A549 treated with dexamethasone at 1 μM for 4 hours (cell line): ENCODE results near the gene TPRN. TPM values are rescaled to one million over a fixed set of nuclear protein-coding genes. Genes with fewer than 3 reads are reported as not detected.

ENCODE experiments used
- total RNA-seq: library from RNA; stranded (reverse); fragments of 200-300 nt; extraction: Qiagen RNA extraction; gene quantifications from 5 replicates; pipeline ENCODE4 v1.2.3, GENCODE V29; 2022

TPRN gene, protein sequence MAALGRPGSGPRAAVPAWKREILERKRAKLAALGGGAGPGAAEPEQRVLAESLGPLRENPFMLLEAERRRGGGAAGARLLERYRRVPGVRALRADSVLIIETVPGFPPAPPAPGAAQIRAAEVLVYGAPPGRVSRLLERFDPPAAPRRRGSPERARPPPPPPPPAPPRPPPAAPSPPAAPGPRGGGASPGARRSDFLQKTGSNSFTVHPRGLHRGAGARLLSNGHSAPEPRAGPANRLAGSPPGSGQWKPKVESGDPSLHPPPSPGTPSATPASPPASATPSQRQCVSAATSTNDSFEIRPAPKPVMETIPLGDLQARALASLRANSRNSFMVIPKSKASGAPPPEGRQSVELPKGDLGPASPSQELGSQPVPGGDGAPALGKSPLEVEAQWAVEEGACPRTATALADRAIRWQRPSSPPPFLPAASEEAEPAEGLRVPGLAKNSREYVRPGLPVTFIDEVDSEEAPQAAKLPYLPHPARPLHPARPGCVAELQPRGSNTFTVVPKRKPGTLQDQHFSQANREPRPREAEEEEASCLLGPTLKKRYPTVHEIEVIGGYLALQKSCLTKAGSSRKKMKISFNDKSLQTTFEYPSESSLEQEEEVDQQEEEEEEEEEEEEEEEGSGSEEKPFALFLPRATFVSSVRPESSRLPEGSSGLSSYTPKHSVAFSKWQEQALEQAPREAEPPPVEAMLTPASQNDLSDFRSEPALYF
- total RNA-seq, result 6.4 to 11.2 TPM (median 10.5 TPM) in 5 replicates

DNA sequence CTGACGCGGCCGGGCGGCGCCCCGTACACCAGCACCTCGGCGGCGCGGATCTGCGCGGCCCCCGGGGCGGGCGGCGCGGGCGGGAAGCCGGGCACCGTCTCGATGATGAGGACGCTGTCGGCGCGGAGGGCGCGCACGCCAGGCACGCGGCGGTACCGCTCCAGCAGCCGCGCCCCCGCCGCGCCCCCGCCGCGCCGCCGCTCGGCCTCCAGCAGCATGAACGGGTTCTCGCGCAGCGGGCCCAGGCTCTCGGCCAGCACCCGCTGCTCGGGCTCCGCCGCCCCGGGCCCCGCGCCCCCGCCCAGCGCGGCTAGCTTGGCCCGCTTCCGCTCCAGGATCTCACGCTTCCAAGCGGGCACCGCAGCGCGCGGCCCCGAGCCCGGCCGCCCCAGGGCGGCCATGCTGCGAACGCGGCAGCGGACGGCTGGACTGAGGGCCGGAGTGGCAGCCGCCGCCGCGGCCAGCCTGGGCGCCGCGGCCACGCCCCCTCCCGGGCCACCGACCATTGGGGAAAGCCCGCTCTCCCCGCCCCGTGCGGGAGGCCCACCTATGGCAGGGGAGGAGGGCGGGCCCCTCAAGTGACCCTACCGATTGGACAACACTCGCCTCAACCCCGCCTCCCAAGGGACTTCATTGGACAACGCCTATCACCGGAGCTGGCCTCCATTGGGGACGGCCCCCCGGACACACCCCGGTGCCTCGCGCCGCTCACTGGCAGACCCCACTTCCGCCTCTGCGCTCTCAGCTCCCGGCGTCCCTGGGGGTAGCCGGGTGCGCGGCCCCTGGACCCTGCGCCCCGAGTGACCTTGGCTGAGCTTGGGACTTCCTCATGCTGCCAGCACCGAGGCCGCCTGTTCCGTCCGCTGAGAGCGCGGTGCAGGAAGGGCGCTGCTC lies at the start of gene TPRN:
Gene TPRN (minus strand): TSS at position 431 of the 894 bp plus-strand sequence. CDS start 30 bp downstream, at position 401.

DNA sequence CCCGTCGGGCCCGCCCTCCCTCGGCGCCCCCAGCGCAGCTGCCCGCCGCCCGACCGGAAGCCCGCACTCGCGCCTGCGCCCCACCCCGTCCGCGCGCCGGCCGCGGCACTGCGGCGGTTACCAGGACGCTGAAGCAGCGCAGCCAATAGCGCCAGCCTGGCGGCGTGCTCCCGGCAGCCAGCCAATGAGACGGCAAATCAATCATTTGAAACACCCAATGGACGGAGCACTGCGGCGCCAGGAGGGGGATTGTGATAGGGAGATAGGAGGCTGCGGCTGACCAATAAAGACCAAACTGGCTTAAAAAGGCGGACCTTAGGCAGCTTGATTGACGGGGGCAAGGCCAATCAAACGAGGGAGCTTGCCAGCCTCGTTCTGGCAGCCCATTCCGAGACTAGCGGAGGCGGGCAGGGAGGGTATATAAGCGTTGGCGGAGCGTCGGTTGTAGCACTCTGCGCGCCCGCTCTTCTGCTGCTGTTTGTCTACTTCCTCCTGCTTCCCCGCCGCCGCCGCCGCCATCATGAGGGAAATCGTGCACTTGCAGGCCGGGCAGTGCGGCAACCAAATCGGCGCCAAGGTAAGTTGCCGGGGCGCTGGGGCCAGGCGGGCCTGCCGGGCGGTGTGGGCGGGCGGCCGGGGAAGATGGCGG lies 40.4 kb upstream of the TPRN start, which contains the start of gene TUBB4B:
Gene TUBB4B (plus strand): TSS at position 447 of the 649 bp plus-strand sequence. CDS start 74 bp downstream, at position 521.

DNA sequence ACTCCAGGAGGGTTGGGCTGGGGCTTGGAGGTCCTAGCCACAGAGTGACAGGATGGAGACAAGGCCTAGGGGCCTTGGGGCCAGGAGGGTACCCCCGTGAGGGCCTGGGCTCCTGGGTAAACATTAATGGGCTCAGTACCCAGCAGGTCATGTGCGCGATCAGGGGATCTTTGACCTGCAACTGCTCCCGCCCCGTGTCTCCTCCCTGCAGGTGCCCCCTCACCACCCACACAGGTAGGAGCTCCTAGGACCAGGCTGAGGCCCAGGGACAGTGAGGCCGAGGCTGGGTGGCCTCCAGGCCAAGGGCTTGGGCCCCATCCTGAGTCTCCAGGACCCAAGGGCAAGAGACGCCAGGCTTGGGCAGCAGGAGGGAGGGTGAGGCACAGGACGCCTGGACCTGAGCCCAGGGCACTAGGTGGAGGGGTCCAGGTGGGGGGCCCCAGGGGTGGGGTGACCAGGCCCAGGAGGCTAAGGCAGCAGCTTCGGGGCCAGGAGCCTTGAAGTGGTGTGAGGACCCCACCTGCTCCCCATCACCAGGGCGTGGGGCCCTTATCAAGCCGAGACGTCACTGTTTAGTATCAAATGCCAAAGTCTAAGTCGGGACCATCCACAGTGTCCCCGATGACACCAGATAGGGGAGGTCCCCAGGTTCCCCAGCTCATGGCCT lies 30.3 kb upstream of the TPRN start, which contains the start of gene SLC34A3:
Gene SLC34A3 (plus strand): TSS at position 197 of the 667 bp plus-strand sequence. CDS start 802 bp downstream, outside the sequence.

DNA sequence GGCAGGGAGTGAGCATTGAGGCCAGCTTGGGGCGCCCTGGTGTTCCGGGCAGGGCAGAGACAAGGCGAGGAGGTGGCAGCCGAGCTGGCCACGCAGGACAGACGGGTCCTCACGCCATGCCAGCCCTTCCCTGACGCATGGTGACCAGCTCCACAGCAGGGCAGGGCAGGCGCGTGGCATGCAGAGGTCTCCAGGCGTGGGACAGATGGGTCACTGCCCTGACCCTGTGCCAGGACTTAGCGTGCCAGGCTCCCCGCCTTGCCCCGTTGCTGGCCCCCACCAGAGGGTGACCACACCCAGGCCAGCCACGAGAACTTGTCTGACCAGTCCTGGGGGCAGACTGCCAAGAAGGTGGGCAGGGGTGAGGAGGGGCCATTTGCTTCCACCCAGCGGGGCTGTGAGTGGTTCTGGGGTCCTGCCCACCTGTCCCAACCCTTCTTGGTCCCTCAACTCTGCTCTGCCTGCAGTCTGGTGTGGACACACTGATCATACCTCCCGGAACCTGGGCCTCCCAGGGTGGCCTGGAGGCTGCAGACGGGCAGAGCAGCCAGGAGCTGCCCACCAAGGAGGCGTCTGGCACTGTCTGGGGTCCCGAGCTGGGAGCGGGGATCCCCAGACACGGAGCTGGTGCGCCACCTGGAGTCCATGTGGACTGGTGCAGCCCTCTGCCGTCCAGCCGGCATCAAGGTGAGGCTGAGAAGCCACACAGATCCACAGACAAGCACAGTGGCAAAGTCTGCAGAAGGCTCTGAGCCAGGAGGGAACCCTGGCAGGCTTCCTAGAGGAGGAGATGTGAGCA lies 26.7 kb upstream of the TPRN start, which contains the start of gene RNF224:
Gene RNF224 (plus strand): TSS at position 449 of the 799 bp plus-strand sequence. CDS start 834 bp downstream, outside the sequence.

DNA sequence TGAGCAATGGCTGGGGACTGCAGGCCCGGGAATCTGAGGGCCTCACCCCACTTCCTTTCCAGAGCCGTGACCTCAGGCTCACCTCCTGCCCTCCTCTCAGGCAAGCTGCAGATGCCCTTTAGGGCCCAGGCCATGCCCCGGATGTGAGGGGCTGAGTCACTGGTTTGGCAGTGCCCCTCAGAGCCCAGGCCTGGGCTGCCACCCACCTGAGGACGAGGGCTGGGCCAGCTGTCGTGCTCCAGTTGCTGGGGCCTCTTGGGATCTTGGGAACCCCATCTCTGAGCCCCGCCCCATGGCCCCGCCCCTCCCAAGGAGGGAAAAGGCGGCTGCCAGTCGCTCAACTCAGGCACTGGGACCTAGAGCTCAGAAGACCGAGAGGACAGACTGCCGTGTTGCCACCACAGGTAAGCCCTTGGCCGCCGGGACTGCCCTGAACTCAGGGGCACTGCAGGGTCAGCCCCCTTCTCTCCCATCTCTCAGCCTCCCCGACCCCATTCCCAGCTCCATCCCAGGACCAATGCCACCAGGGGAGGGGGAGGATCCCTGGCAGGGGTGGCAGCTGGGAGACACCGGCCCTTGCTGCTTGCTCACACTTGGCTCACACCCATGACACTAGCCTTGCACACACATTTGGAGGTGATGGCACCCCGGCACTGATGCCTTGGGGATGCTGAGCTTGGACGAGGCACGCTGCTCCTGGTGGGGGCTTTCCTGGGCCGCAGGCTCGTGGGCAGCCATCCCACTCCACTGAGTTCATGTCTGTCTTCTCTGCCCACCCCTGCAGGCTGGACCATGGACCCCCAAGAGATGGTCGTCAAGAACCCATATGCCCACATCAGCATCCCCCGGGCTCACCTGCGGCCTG lies 24.5 kb upstream of the TPRN start, which contains the start of gene CYSRT1:
Gene CYSRT1 (plus strand): TSS at position 345 of the 865 bp plus-strand sequence. CDS start 448 bp downstream, at position 793.

DNA sequence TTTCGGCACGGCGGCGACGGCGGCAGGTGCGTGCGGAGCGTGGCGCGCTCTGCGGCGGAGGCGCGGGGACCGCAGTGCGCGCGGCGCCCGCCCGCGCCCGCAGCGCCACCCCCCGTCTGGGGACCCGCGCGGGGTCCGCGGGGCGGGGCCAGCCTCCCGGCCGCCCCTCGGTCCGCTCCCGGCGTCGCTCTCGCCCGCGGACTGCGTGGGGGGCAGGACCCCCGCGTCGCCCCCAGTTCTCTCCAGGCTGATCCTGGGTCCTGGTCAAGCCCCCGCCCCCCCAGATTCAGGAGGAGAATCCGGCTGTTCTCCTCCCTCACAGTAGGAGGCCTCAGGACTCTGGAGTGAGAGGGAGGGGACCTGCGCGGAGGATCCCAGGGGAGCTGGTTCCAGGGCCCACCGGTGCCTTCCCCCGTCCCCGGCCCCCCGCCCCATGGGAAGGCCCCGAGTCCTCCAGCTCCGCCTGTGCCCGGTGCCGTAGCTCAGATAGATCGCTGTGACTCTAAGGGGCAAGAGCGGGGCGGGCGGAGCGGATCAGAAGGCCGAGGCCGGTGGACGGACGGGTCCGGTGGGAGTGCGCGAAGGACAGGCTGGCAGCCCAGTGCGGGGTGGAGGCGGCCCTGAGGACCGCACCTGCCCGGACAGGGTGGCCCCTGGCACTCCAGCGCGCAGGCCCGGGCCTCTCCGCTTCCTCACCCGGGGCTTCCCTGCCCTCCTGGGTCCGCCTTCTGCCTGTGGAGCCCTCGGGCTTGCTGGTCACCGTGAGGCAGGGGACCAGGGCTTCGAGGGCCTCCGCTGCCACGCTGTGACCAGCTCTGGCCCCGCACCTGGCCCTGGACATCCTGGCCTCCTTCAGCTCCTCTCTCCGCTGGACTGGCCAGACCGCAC lies 21.9 kb upstream of the TPRN start, which contains the start of gene RNF208:
Gene RNF208 (minus strand): TSS at position 51 of the 888 bp plus-strand sequence. CDS start 1,028 bp downstream, outside the sequence.

DNA sequence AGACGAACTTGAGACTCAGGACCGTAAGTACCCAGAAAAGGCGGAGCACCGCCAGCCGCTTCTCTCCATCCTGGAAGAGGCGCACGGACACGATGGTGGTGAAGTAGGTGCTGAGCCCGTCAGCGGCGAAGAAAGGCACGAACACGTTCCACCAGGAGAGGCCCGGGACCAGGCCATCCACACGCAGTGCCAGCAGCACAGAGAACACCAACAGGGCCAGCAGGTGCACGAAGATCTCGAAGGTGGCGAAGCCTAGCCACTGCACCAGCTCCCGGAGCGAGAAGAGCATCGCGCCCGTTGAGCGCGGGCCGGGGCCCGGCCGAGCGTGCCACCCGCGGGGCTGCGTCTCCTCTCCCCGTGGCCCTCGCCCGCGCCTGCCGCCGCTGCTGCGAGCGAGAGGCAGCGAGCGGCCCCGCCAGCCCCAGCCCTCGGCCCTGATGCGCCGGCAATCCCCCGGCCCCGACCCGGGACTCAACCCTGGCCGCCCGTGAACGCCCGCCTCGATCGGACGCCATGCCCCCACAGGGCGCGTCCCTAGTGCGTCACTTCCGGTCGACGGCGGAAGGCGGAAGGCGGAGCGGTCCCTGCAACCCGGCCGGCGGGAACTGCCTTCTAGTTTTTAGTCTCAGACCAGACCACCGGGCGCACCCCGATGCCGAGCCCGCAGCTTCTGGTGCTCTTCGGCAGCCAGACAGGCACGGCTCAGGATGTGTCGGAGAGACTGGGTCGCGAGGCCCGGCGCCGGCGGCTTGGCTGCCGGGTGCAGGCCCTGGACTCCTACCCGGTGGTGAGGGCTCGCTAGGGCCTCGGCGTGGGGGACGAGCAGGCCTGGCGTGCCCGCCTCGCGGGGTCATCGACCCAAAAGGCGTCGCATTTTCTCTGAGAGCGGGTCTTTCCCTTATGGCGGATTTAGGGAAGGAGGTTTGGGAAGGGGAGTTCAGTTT lies 4.9 kb upstream of the TPRN start, which contains the start of the genes NDOR1 and TMEM203:
Gene NDOR1 (plus strand): TSS at position 575 of the 944 bp plus-strand sequence. CDS start 78 bp downstream, at position 653.
Gene TMEM203 (minus strand): TSS at position 523 of the 944 bp plus-strand sequence. CDS start 234 bp downstream, at position 289.

DNA sequence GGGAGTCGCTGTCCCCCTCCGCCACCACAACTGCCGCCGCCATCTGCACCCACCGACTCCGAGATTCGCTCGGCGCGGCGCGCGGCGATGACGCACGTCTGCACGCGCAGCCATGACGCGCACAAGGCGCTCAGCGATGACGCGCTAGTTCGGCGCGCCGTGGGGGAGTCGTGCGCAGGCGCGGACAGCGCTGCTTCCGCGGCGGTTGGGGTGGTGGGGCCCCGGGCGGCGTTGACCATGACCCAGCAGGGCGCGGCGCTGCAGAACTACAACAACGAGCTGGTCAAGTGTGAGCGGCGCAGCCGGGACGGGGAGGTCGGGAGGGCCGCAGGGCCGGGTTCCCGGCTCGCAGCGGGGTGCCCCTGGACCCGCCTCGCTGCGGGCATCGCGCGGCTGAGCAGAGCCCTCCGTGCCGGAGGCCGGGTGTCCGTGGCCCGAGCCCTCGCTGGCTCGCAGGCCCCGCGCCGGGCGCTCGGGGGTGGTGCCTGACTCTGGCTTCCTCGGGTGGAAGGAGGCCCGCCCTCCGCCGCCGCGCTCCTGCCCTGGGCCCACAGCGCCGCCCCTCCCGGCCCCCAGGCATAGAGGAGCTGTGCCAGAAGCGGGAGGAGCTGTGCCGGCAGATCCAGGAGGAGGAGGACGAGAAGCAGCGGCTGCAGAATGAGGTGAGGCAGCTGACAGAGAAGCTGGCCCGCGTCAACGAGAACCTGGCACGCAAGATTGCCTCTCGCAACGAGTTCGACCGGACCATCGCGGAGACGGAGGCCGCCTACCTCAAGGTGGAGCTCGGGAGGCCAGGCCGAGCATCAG lies 11.8 kb downstream of the TPRN start, which contains the start of the genes ANAPC2 and SSNA1:
Gene ANAPC2 (minus strand): TSS at position 71 of the 807 bp plus-strand sequence. CDS start 28 bp downstream, at position 43.
Gene SSNA1 (plus strand): TSS at position 187 of the 807 bp plus-strand sequence. CDS start 51 bp downstream, at position 238.

DNA sequence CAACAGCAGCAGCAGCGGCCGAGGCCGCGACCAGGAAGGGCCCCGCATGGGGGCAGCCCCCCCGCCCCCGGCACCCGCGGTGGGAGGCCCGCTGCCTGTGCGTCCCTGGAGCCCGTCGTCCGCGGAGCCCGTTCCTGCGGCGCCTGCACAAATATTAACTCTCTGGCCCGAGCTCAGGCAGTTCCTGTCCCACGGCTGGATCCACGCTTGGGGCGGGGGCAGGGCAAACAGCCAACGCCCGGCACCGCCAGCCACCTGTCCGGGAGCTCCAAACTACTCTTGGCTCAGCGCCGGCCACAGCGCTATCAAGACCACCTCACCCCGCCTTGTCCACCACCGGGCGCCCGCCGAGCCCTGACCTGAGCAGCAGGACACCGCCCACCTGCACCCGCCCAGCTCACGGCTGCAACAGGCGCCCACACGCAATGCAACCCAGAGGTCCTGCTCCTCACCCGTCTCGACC lies 30.6 kb downstream of the TPRN start, which contains the start of gene LRRC26:
Gene LRRC26 (minus strand): TSS at position 156 of the 463 bp plus-strand sequence. CDS start 108 bp downstream, at position 48.

Other genes with a start within 250 kb of the TPRN start
- gene LCN12, start 248.5 kb downstream of the TPRN start, total RNA-seq, result 0.48 to 1.6 TPM (median 1.3 TPM) in 5 replicates
- 0.28 to 1.4 TPM (median 0.77 TPM) in 5 replicates for gene PTGDS, start 223.2 kb downstream of the TPRN start, total RNA-seq
- gene LCNL1, start 217.7 kb downstream of the TPRN start, total RNA-seq, result 0.03 to 0.31 TPM (median 0.18 TPM) in 5 replicates
- 43.1 to 70.9 TPM (median 62.8 TPM) in 5 replicates for gene PAXX, start 208.3 kb downstream of the TPRN start, total RNA-seq
- gene CLIC3, start 204.2 kb downstream of the TPRN start, total RNA-seq, result 3.3 to 6.7 TPM (median 5.0 TPM) in 5 replicates
- gene ABCA2, start 172.5 kb downstream of the TPRN start, total RNA-seq, result 12.4 to 27.7 TPM (median 24.8 TPM) in 5 replicates
- gene FUT7, start 168.7 kb downstream of the TPRN start, total RNA-seq, result 0.04 to 0.10 TPM (median 0.05 TPM) in 4 of 5 replicates, not detected in the other
- 34.4 to 84.3 TPM (median 78.9 TPM) in 5 replicates for gene NPDC1, start 154.6 kb downstream of the TPRN start, total RNA-seq
- gene ENTPD2, start 146.7 kb downstream of the TPRN start, total RNA-seq, result 3.1 to 6.4 TPM (median 5.4 TPM) in 5 replicates
- gene SAPCD2, start 130.2 kb downstream of the TPRN start, total RNA-seq, result 13.4 to 23.9 TPM (median 21.4 TPM) in 5 replicates
- gene UAP1L1, start 123.2 kb downstream of the TPRN start, total RNA-seq, result 8.1 to 15.8 TPM (median 11.1 TPM) in 5 replicates
- 36.8 to 53.3 TPM (median 51.6 TPM) in 5 replicates for gene MAN1B1, start 113.8 kb downstream of the TPRN start, total RNA-seq
- 67.5 to 115 TPM (median 108 TPM) in 5 replicates for gene DPP7, start 86.0 kb downstream of the TPRN start, total RNA-seq
- 0.16 to 0.41 TPM (median 0.32 TPM) in 5 replicates for gene GRIN1, start 61.6 kb downstream of the TPRN start, total RNA-seq
- 0.19 to 1.5 TPM (median 0.77 TPM) in 5 replicates for gene LRRC26, start 30.7 kb downstream of the TPRN start, total RNA-seq
- gene TMEM210, start 28.7 kb downstream of the TPRN start, total RNA-seq, result not detected in 5 replicates
- gene ANAPC2, start 12.2 kb downstream of the TPRN start, total RNA-seq, result 20.3 to 35.3 TPM (median 31.4 TPM) in 5 replicates
- gene SSNA1, start 12.1 kb downstream of the TPRN start, total RNA-seq, result 99.1 to 134 TPM (median 125 TPM) in 5 replicates
- gene TMEM203, start 4.9 kb upstream of the TPRN start, total RNA-seq, result 34.6 to 42.9 TPM (median 39.6 TPM) in 5 replicates
- gene NDOR1, start 5.0 kb upstream of the TPRN start, total RNA-seq, result 8.1 to 18.5 TPM (median 15.8 TPM) in 5 replicates
- 1.2 to 2.2 TPM (median 2.0 TPM) in 5 replicates for gene RNF208, start 21.5 kb upstream of the TPRN start, total RNA-seq
- gene CYSRT1, start 24.4 kb upstream of the TPRN start, total RNA-seq, result 3.6 to 5.1 TPM (median 4.6 TPM) in 5 replicates
- gene RNF224, start 26.8 kb upstream of the TPRN start, total RNA-seq, result 0.14 to 0.28 TPM (median 0.21 TPM) in 5 replicates
- 0.05 to 0.11 TPM (median 0.06 TPM) in 5 replicates for gene SLC34A3, start 30.2 kb upstream of the TPRN start, total RNA-seq
- gene TUBB4B, start 40.5 kb upstream of the TPRN start, total RNA-seq, result 618 to 867 TPM (median 780 TPM) in 5 replicates
- not detected in 5 replicates for gene STPG3, start 50.5 kb upstream of the TPRN start, total RNA-seq
- 41.3 to 57.7 TPM (median 53.2 TPM) in 5 replicates for gene NELFB, start 54.6 kb upstream of the TPRN start, total RNA-seq
- gene TOR4A, start 77.0 kb upstream of the TPRN start, total RNA-seq, result 16.3 to 27.6 TPM (median 24.2 TPM) in 5 replicates
- gene NRARP, start 101.5 kb upstream of the TPRN start, total RNA-seq, result 1.7 to 3.0 TPM (median 2.9 TPM) in 5 replicates
- gene EXD3, start 222.4 kb upstream of the TPRN start, total RNA-seq, result 3.0 to 5.7 TPM (median 5.3 TPM) in 5 replicates
- gene NOXA1, start 222.7 kb upstream of the TPRN start, total RNA-seq, result 0.41 to 1.7 TPM (median 1.4 TPM) in 5 replicates
- 0.14 to 0.25 TPM (median 0.16 TPM) in 5 replicates for gene ENTPD8, start 240.6 kb upstream of the TPRN start, total RNA-seq